Spleen (tissue), 7 donors: ENCODE measurements around the gene FAM228B.
"Not testable (repeated sequence)": the region's sequence is repeated elsewhere in the genome, so short reads cannot be mapped to it uniquely, and the experiment has no call there.

Experiments
- CTCF ChIP-seq, 11 experiments: fragments of 200-600 bp in 7 of 11; fragments of 450-650 bp in 4 of 11; sonication (generic) in 4 of 11; IDR thresholded peaks in 8 of 11; conservative IDR thresholded peaks in 3 of 11; 1 replicate in 7 of 11; 2 replicates in 4 of 11; pipeline versions ENCODE4 v1.4.0 to v1.8.0; 2016 to 2021; ENCODE audit warnings: antibody characterized with exemption in 11 of 11, inconsistent platforms in 4 of 11, mild to moderate bottlenecking in 1 of 11
- POLR2A ChIP-seq, 3 donors: fragments of 450-650 bp; IDR thresholded peaks; one replicate each; pipeline ENCODE4 v1.5.1; 2017; ENCODE audit warnings: antibody characterized with exemption in 3 of 3, mild to moderate bottlenecking in 1 of 3
- donor health status: DM: no; HTN: no; CAD: no; lungs with moderate emphysema.
- donor health status: DM: no; HTN: no; CAD: no.
- donor health status: DM: no; HTN: no; CAD: no.

DNA sequence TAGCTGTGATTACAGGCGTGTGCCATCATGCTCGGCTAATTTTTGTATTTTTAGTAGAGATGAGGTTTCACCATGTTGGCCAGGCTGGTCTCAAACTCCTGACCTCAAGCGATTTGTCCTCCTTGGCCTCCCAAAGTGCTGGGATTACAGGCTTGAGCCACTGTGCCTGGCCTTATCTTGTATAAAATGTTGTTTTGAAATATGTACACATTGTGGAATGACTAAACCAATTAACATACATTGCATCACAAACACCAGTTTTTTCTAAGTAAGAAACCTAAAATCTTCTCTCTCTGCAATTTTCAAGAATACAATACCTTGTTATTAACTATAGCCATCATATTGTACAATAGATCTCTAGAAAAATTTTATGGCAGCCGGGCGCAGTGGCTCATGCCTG lies 17.0 kb downstream of the FAM228B start:
- TF ChIP-seq POLR2A (IDR thresholded peaks at IDR 0.05); CTCF (IDR thresholded peaks at IDR 0.05 in 8 of 11, conservative IDR thresholded peaks at IDR 0.05 in 3 of 11): not testable (repeated sequence)
